Nephron progenitor cell (in vitro differentiated cells): ENCODE results near the gene OPTC.

Experiments used
- DNase-seq: peaks from one replicate; pipeline ENCODE4 v3.0.0; 2021
- H3K27ac Mint-ChIP-seq: 2 replicates; pipeline ENCODE4 v1.8.0; 2021; ENCODE audit warnings: mild to moderate bottlenecking, moderate library complexity, mixed read lengths
- H3K27me3 Mint-ChIP-seq: 2 replicates; pipeline ENCODE4 v1.8.0; 2021; ENCODE audit warnings: mild to moderate bottlenecking, low read depth, mixed read lengths; ENCODE audit not compliant: poor library complexity
- H3K36me3 Mint-ChIP-seq: 2 replicates; pipeline ENCODE4 v1.8.0; 2021; ENCODE audit warnings: low read depth, mixed read lengths
- H3K4me1 Mint-ChIP-seq: 2 replicates; pipeline ENCODE4 v1.8.0; 2021; ENCODE audit warnings: mixed read lengths
- H3K4me3 Mint-ChIP-seq: 2 replicates; pipeline ENCODE4 v1.8.0; 2021; ENCODE audit warnings: mild to moderate bottlenecking, moderate library complexity, mixed read lengths
- H3K9me3 Mint-ChIP-seq: 2 replicates; pipeline ENCODE4 v1.8.0; 2021; ENCODE audit warnings: mild to moderate bottlenecking, moderate library complexity, mixed read lengths
- TF ChIP-seq, protein P1 (sequence below): fragments of 200-600 bp; sonication (generic); IDR thresholded peaks from 2 replicates; pipeline ENCODE4 v1.5.0; 2021; ENCODE audit warnings: antibody characterized with exemption

Gene OPTC

DNA sequence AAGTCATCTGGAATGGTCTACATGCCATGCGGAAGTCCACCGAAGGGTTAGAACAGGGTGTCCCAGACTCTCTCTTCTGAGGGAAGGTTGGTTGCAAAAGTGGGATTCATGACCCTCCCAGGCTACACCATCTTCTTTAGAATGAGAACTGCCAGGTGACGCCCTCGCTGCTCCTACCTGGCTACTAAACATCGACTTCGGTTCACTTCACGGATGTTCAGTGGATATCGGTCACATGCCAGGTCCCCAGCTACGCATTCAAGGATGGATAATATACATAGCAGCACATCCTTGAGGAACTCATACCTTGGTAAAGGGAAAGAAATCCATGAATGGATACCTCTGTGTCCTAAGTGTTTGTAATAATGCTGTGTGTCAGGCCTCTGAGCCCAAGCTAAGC is 3.3 kb upstream of the OPTC start:
- Mint-ChIP-seq H3K9me3 (no peaks in the 10 kb centered on the region), H3K4me3 (no peak overlapping the region), H3K27me3 (peaks cover 23% of the 10 kb centered on the region), H3K4me1 (peaks cover 42% of the 10 kb centered on the region), H3K27ac (no peak overlapping the region), H3K36me3 (no peaks in the 10 kb centered on the region)
- no peak for DNase-seq
- TF ChIP-seq, protein P1, sequence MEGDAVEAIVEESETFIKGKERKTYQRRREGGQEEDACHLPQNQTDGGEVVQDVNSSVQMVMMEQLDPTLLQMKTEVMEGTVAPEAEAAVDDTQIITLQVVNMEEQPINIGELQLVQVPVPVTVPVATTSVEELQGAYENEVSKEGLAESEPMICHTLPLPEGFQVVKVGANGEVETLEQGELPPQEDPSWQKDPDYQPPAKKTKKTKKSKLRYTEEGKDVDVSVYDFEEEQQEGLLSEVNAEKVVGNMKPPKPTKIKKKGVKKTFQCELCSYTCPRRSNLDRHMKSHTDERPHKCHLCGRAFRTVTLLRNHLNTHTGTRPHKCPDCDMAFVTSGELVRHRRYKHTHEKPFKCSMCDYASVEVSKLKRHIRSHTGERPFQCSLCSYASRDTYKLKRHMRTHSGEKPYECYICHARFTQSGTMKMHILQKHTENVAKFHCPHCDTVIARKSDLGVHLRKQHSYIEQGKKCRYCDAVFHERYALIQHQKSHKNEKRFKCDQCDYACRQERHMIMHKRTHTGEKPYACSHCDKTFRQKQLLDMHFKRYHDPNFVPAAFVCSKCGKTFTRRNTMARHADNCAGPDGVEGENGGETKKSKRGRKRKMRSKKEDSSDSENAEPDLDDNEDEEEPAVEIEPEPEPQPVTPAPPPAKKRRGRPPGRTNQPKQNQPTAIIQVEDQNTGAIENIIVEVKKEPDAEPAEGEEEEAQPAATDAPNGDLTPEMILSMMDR, result no peak

DNA sequence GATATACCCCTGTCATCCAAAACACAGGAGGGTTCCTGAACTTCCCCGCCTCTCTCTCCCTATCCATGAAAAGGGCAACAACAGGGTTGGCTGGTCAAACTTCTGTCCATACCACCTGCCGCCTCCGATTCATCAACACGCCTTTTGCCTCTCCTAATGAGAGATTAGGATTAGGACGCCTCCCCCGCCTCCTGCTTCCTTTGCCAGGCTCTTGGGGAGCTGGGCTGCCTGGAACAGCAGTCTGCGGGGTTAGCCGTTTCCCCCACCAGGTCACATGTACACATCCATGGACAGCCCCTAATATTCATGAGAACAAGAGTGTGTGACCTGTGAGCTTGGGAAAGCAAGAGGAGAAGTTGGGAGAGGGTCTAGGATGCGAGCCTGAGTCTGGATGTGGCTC is 2.3 kb upstream of the OPTC start:
- peaks cover 39% of the 10 kb centered on the region for H3K4me1 Mint-ChIP-seq
- DNase-seq, result no peak
- no peaks in the 10 kb centered on the region for H3K36me3 Mint-ChIP-seq
- TF ChIP-seq, protein P1, result no peak
- no peak overlapping the region for H3K4me3 Mint-ChIP-seq
- H3K27me3 Mint-ChIP-seq, result peaks cover 32% of the 10 kb centered on the region
- no peak overlapping the region for H3K27ac Mint-ChIP-seq
- H3K9me3 Mint-ChIP-seq, result no peaks in the 10 kb centered on the region

DNA sequence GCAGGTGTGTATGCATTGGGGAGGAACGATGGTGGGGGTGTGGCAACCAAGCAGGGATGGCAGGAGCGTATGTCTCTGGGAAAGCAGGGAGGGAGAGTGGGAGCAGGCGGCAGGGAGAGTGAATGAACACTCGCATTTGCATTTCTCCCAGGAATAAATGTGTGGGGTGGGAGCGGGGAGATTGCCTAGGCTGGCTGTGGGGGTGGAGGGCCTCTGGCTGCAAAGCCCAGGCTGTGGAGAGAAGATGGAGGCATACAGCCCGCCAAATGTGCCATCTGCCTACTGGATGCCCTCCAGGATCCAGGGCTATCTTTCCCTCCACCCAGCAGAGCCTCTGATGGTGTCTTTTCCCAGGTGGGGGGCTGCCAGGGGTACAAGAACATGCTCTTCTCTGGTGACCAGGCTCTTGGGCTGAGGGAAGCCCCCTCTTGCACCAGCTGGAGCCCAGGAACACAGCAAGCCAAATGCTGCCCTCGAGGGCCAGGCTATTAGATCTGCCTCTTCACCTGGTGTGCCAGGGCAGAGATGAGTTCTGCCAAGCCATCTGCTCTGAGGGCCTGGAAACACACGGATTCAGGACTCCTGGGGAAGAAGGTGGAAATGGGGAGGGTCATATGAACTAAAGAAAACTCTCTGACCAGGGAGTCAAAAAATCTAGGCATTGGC is 1.7 kb upstream of the OPTC start:
- H3K27me3 Mint-ChIP-seq, result peaks cover 36% of the 10 kb centered on the region
- TF ChIP-seq, protein P1, result no peak
- no peak overlapping the region for H3K27ac Mint-ChIP-seq
- no peaks in the 10 kb centered on the region for H3K36me3 Mint-ChIP-seq
- DNase-seq, result no peak
- no peaks in the 10 kb centered on the region for H3K9me3 Mint-ChIP-seq
- no peak overlapping the region for H3K4me3 Mint-ChIP-seq
- peaks cover 39% of the 10 kb centered on the region for H3K4me1 Mint-ChIP-seq

DNA sequence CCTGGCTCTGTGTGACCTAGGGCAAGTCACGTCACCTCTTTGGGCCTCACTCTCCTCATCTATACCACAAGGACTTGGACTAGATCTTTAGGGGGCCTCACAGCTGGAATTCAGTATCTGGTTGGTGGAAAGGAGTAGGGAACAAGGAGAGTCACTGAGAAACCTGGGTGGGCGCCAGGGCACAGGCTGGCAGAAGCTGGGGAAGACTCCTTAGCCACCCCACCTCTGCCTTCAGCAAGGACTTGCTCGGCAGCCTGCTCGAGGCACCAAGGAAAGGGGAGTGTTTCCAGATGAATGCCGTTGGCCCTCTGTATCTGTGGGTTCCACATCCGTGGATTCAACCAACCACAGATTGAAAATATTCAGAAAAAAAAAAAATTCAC is 1.2 kb upstream of the OPTC start:
- DNase-seq, result no peak
- H3K36me3 Mint-ChIP-seq, result no peaks in the 10 kb centered on the region
- H3K4me3 Mint-ChIP-seq, result no peak overlapping the region
- no peaks in the 10 kb centered on the region for H3K9me3 Mint-ChIP-seq
- TF ChIP-seq, protein P1, result no peak
- peaks cover 38% of the 10 kb centered on the region for H3K4me1 Mint-ChIP-seq
- H3K27ac Mint-ChIP-seq, result no peak overlapping the region
- H3K27me3 Mint-ChIP-seq, result peaks cover 36% of the 10 kb centered on the region

DNA sequence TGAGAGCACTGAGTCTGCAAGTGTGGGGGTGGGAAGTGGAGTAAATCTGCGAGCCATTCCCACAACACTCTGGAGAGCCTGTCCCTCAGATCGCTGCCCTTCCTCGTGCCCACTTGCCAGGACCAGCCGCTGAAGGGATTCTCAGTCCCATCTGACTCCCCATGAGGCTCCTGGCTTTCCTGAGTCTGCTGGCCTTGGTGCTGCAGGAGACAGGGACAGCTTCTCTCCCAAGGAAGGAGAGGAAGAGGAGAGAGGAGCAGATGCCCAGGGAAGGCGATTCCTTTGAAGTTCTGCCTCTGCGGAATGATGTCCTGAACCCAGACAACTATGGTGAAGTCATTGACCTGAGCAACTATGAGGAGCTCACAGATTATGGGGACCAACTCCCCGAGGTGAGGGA is 1.9 kb downstream of the OPTC start:
- no peaks in the 10 kb centered on the region for H3K36me3 Mint-ChIP-seq
- H3K9me3 Mint-ChIP-seq, result no peaks in the 10 kb centered on the region
- no peak for DNase-seq
- peaks cover 28% of the 10 kb centered on the region for H3K4me1 Mint-ChIP-seq
- H3K27me3 Mint-ChIP-seq, result peaks cover 32% of the 10 kb centered on the region
- H3K4me3 Mint-ChIP-seq, result no peak overlapping the region
- TF ChIP-seq, protein P1, result no peak
- no peak overlapping the region for H3K27ac Mint-ChIP-seq

DNA sequence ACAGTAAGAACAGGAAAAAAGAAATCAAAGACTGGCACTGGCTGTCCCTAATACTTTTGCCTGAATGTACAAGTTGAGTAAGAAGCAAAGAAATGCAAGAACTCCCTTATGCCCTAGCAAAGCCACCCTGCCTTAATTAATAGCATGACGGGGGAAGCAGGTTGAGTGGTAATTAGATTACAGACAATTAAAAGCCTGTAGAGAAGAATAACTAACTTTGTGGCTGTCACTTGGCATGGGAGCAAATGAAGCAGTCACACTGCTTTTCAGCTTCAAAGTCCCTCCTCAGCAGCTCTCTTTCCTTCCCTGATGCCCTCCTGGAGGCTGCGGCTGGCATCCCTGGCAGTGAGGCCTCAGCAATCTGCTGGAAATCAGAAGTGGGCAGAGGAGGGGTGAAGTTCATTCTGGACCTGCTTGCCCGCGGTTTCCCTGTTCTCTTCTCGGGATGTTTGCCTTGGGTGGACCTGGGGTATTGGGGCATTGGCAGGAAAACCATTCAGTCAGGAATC is 3.4 kb downstream of the OPTC start:
- H3K27me3 Mint-ChIP-seq, result peaks cover 27% of the 10 kb centered on the region
- TF ChIP-seq, protein P1, result no peak
- H3K9me3 Mint-ChIP-seq, result no peaks in the 10 kb centered on the region
- no peaks in the 10 kb centered on the region for H3K36me3 Mint-ChIP-seq
- DNase-seq, result no peak
- no peak overlapping the region for H3K27ac Mint-ChIP-seq
- no peak overlapping the region for H3K4me3 Mint-ChIP-seq
- H3K4me1 Mint-ChIP-seq, result peaks cover 21% of the 10 kb centered on the region
